EL (cell line): ENCODE results near the gene FUNDC2.
"Not testable (repeated sequence)": the region's sequence is repeated elsewhere in the genome, so short reads cannot be mapped to it uniquely, and the experiment has no call there.

ENCODE experiments used
- DNase-seq: peaks from one replicate; pipeline ENCODE4 v3.0.0-alpha.2; 2016

FUNDC2 gene, protein sequence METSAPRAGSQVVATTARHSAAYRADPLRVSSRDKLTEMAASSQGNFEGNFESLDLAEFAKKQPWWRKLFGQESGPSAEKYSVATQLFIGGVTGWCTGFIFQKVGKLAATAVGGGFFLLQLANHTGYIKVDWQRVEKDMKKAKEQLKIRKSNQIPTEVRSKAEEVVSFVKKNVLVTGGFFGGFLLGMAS

GRCh38 chrX:155026727-155027508 lies at the start of gene FUNDC2:
Gene FUNDC2, plus strand, starts transcription at chrX:155026844. Its CDS starts 95 bp downstream, at chrX:155026939.
- DNase-seq = peak; percentile 90

- no peak for DNase-seq
Observed at GRCh38 chrX:154979629-154980028, 47.0 kb upstream of the FUNDC2 start.

DNA sequence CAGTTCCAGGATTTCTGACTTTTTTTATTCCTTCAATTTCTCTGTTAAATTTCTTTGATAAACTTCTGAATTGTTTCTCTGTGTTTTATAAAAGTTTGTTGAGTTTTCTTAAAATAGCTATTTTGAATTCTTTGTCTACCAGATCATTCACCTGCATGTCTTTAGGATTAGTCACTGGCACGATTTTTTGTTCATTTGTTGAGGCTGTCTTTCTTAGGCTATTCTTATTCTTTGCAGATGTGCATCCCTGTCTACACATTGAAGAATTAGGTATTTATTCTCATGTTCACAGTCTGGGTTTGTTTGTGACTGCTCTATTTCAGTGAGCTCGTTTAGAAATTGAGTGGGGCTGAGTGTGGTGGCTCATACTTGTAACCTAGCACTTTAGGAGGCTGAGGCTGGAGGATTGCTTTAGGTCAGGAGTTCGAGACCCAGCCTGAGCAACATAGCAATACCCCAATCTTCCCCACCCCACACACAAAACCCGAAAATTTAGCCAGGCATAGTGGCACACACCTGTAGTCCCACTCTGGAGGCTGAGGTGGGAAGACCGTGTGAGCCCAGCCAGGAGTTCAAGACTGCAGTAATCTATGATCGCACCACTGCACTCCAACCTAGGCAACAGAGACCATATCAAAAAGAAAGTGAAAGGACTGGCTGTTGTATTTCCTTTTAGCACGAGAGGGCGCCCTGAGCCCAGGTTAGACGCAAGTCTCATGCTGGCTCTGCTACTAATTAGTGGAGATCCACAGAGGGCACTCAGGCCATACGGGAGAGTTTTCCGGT lies 46.1 kb upstream of the FUNDC2 start:
- peak; percentile 69 for DNase-seq

GRCh38 chrX:154981116-154981411 lies 45.6 kb upstream of the FUNDC2 start:
- no peak for DNase-seq

GRCh38 chrX:154986826-154987575 lies 39.6 kb upstream of the FUNDC2 start:
- no peak for DNase-seq

DNA sequence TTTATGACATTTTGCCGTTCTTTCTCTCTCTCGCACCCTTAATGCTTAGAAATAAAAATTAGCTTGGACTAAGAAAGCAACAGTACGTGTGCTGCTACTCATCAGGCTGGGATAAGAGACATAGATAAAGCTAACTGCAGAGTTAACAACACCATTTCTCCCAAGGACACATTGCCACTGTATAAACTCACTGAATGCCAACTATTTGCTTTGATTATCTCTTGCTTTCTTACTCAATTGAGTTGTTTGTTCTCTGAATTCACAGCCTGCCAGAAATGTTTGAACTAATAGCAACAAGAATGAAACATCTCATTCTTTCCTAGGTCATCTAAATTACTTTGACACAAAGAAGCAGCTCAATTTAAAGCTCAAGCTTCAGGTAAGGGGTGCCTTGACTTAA lies 38.7 kb upstream of the FUNDC2 start:
- no peak for DNase-seq

GRCh38 chrX:154988719-154989118 lies 37.9 kb upstream of the FUNDC2 start:
- no peak for DNase-seq

DNA sequence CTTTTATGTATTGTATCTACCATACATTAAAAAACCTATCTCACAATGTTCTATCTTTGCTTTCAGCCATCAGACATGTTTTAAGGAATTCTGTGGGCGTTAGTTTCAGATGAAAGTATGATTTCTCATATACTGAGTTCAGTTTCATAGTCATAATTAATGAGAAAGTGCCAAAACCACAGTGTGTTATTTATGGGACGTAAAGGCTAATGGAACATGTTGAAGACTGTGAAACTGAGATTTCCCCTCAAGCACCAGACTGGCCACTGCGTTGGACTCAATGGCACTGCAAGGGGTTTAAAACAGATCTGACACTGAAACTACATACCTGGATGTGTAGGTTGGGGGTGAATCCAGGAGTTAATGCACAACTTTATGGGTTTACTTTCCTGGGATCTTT lies 36.1 kb upstream of the FUNDC2 start:
- DNase-seq = no peak

DNA sequence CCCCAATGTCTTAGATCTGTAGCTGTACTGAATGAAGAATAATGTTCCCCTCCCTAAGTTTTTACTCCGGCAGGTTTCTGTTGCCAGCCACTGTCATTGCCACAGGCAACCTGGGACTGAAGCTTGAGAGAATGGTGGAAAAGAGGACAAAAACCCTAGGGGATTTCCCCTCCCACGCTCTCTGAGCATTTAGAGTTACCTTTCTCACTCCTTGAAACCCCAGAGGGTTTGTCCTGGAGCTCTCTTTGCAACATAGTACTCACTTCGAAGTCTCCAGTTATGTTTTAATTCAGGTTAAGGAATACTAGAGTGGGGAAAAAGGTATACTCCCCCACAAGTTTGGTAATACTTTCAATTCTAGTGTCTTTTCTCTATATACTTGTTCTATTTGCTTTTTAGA lies 35.6 kb upstream of the FUNDC2 start:
- DNase-seq = no peak

- no peak for DNase-seq
Observed at GRCh38 chrX:154991476-154991875, 35.2 kb upstream of the FUNDC2 start.

DNA sequence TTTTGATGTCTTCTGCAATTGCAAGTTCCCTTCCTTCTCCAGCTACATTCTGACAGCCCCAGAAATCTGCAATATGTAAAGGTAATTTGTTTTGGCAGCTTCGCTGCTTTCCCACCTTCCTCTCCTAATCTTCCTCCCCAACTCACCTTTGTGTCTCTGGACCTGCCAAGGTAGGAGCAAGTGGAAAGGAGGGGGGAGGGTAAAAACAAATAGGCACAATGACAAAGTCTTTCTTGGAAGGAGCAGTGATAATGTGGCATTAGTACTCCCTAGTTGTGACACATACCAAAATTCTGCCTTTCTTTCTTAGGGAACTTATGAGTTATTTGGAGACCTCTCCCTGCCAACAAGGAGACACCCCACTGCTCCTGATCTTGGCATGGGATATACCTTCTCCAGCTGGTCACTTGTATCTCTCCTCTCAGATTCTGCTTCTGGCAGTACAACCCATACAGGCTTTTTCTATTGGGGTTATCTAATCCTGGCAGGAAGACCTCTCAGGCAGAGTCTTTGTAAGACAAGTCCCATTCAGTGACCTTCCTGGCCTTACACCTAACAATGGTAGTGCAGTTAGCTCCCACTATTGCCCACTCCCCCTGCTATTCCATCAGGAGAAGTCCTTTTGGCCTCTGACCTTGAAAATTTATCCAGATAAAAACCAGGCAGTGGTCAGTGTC lies 28.3 kb upstream of the FUNDC2 start:
- DNase-seq = no peak

- no peak for DNase-seq
Observed at GRCh38 chrX:155000841-155001240, 25.8 kb upstream of the FUNDC2 start.

GRCh38 chrX:155001873-155002272 lies 24.8 kb upstream of the FUNDC2 start:
- no peak for DNase-seq

DNA sequence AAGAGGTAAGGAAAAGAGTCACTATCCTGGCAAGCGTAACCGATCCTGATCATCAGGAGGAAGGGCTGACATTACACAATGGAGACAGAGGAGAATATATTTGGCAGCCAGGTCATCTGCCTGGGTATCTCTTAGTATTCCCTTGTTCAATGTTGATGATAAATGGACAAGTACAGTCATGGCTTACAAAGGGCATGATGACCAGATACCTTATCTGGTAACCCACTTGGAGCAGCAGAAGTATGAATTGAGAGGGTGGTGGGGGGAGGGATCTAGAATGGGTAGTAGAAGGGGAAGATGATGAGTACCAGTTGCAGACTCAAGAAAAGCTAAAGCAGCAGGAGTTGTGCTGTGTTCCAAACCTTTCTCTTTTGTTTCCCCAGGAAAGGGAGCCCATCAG lies 21.5 kb upstream of the FUNDC2 start:
- DNase-seq = no peak

GRCh38 chrX:155006379-155006778 lies 20.3 kb upstream of the FUNDC2 start:
- DNase-seq = not testable (repeated sequence)

DNA sequence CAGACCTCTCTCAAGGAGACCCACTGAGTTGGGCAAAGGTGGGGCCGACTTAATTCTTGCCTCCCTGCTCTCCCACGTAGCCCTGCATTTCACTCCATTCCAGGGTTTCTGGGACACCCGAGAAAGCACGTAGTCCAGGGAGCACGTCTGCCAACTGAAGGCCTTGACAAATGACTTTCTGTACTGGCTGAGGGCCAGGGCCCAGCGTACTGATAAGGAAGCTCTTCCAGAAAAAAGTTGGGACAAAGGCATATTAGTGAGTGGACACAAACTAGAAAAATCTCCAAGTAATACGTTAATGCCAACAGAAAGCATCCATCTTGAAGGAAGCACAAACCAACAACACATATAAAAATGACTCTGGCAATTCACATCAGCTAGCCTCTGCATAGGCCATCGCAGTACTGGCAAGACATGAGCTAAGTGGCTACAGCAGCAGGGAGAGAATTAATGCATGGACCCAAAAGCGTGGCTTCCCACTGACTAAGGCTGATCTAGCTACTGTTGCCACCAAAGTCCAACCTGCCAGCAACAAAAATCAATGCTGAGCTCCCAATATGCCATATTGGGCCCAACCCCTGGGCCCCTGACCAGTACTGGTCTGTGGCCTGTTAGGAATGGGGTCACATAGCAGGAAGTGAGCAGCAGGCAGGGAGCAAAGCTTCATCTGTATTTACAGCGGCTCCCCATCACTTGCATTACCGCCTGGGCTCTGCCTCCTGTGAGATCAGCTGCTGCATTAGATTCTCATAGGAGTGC lies 19.6 kb upstream of the FUNDC2 start:
- not testable (repeated sequence) for DNase-seq

DNA sequence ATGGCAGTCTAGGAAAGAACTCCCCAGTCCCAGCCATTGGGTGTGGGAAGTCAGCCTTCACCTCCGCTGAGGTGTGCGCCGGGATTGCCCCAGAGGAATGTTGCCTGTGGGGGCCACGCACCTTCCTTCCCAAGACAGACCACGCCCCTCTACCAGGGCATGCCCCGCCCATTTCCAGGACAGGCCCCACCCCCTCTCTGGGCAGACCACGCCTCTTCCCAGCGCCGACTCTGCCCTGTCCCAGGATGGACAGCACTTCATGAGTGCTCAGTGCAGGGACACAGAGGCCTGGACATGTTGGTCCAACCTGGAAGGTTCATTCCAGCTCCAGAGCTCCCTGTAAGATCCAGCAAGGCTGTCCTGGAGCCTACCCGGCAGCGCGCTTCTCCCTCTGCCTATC lies 18.1 kb upstream of the FUNDC2 start:
- DNase-seq = not testable (repeated sequence)

- no peak for DNase-seq
Observed at GRCh38 chrX:155009994-155010472, 16.6 kb upstream of the FUNDC2 start.

GRCh38 chrX:155020591-155020990 lies 6.1 kb upstream of the FUNDC2 start:
- no peak for DNase-seq

- no peak for DNase-seq
Observed at GRCh38 chrX:155022585-155022984, 4.1 kb upstream of the FUNDC2 start, which contains the start of gene F8. Gene F8, minus strand, starts transcription at chrX:155022723. Its CDS starts 171 bp downstream, at chrX:155022552.
